DND-41 (cell line): ENCODE data around the gene ACAD8.

Source experiments
- ATAC-seq: fragments of 200-7000 bp; cut with Tn5 transposase; 3 replicates; pipeline ENCODE4 v1.9.1; 2021; ENCODE audit warnings: low read depth; ENCODE audit not compliant: insufficient read depth
- DNase-seq: peaks from one replicate; pipeline ENCODE4 v3.0.0-alpha.2; 2020
- H2AFZ ChIP-seq: 2 replicates; pipeline ENCODE4 v1.6.0; 2012; ENCODE audit warnings: low read depth, low read length
- H3K27ac ChIP-seq: 2 replicates; pipeline ENCODE4 v1.5.1; 2012; ENCODE audit warnings: low read length, inconsistent platforms
- H3K27me3 ChIP-seq: fragments of 200-600 bp; sonication (generic); 2 replicates; pipeline ENCODE4 v1.6.0; 2012; ENCODE audit warnings: low read length, mild to moderate bottlenecking, inconsistent platforms; ENCODE audit not compliant: insufficient read depth, poor library complexity
- H3K36me3 ChIP-seq: 2 replicates; pipeline ENCODE4 v1.5.1; 2012; ENCODE audit warnings: low read length, inconsistent platforms; ENCODE audit not compliant: insufficient read depth
- H3K4me1 ChIP-seq: 2 replicates; pipeline ENCODE4 v1.5.1; 2012; ENCODE audit warnings: mild to moderate bottlenecking, low read length; ENCODE audit not compliant: insufficient read depth
- H3K4me2 ChIP-seq: 2 replicates; pipeline ENCODE4 v1.6.0; 2012; ENCODE audit warnings: mild to moderate bottlenecking, moderate library complexity, low read length, inconsistent platforms; ENCODE audit not compliant: insufficient read depth
- H3K4me3 ChIP-seq, 2 experiments: fragments of 200-600 bp in 1 of 2; shearing (Covaris generic) in 1 of 2; 2 replicates each; pipeline ENCODE4 v1.5.1; 2012 to 2016; ENCODE audit warnings: inconsistent platforms in 2 of 2, low read length in 2 of 2, mild to moderate bottlenecking in 2 of 2, low read depth in 1 of 2, moderate library complexity in 1 of 2
- H3K79me2 ChIP-seq: 2 replicates; pipeline ENCODE4 v1.6.0; 2012; ENCODE audit warnings: low read length, inconsistent platforms; ENCODE audit not compliant: insufficient read depth
- H3K9ac ChIP-seq: 2 replicates; pipeline ENCODE4 v1.6.0; 2012; ENCODE audit warnings: low read depth, mild to moderate bottlenecking, inconsistent platforms, low read length, moderate library complexity
- H3K9me3 ChIP-seq: 2 replicates; pipeline ENCODE4 v1.5.1; 2012; ENCODE audit warnings: low read length, moderate library complexity, mild to moderate bottlenecking, inconsistent platforms; ENCODE audit not compliant: insufficient read depth, severe bottlenecking
- H4K20me1 ChIP-seq: 2 replicates; pipeline ENCODE4 v1.6.0; 2012; ENCODE audit warnings: low read length; ENCODE audit not compliant: insufficient read depth
- EZH2 ChIP-seq: IDR thresholded peaks from 3 replicates; pipeline ENCODE4 v1.6.1; 2012; ENCODE audit warnings: borderline replicate concordance, low read depth, mild to moderate bottlenecking, moderate library complexity, low read length, inconsistent platforms; ENCODE audit not compliant: severe bottlenecking
- TF ChIP-seq, protein P1 (sequence below): IDR thresholded peaks from 2 replicates; pipeline ENCODE4 v1.5.1; 2012; ENCODE audit warnings: borderline replicate concordance, low read length, moderate library complexity, mild to moderate bottlenecking; ENCODE audit not compliant: poor library complexity, severe bottlenecking; ENCODE audit errors: extremely low read depth

Gene ACAD8

DNA sequence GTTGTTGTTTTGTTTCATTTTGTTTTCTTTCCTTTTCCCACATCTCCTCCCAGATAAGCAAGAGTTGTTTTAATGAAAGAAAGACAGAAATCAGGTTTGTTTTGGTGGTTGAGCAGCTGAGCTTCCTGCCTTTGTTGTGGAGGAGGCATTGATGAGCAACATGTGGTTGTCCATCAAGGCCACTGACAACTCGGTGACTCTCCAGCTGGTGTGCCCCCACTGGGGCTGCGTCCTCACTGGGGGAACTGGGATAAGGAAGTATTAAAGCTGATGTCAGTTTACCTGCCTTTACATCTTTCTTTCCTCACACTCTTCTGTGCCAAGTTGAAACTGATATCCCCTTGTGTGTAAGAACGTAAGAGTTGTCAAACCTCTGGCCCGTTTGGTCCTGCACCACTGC lies 23.0 kb upstream of the ACAD8 start:
- Histone ChIP-seq H3K9me3 (no peaks in the 10 kb centered on the region), H3K27me3 (no peaks in the 10 kb centered on the region), H3K4me1 (peaks cover 47% of the 10 kb centered on the region), H3K4me2 (peak overlapping the region; percentile 15; the same call in 1 of the 2 replicates), H4K20me1 (peaks cover 59% of the 10 kb centered on the region), H3K36me3 (peaks cover 67% of the 10 kb centered on the region), H3K79me2 (peaks cover 99% of the 10 kb centered on the region), H3K9ac (no peak overlapping the region), H2AFZ (no peak overlapping the region), H3K4me3 (no peak overlapping the region), H3K27ac (no peak overlapping the region; the same call in 1 of the 2 replicates)
- ATAC-seq = no peak
- DNase-seq = no peak
- TF ChIP-seq, protein P1, sequence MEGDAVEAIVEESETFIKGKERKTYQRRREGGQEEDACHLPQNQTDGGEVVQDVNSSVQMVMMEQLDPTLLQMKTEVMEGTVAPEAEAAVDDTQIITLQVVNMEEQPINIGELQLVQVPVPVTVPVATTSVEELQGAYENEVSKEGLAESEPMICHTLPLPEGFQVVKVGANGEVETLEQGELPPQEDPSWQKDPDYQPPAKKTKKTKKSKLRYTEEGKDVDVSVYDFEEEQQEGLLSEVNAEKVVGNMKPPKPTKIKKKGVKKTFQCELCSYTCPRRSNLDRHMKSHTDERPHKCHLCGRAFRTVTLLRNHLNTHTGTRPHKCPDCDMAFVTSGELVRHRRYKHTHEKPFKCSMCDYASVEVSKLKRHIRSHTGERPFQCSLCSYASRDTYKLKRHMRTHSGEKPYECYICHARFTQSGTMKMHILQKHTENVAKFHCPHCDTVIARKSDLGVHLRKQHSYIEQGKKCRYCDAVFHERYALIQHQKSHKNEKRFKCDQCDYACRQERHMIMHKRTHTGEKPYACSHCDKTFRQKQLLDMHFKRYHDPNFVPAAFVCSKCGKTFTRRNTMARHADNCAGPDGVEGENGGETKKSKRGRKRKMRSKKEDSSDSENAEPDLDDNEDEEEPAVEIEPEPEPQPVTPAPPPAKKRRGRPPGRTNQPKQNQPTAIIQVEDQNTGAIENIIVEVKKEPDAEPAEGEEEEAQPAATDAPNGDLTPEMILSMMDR = no peak
- TF ChIP-seq EZH2 = no peak

- peaks cover 63% of the 10 kb centered on the region for H4K20me1 ChIP-seq
- H3K27me3 ChIP-seq = no peaks in the 10 kb centered on the region
- H3K4me2 ChIP-seq = no peak overlapping the region
- no peak overlapping the region for H2AFZ ChIP-seq
- ATAC-seq (no peak), DNase-seq (no peak)
- no peaks in the 10 kb centered on the region for H3K9me3 ChIP-seq
- no peak for TF ChIP-seq EZH2
- TF ChIP-seq, protein P1 = no peak
- H3K27ac ChIP-seq = no peak overlapping the region
- H3K4me1 ChIP-seq = peaks cover 30% of the 10 kb centered on the region
- H3K36me3 ChIP-seq = peaks cover 77% of the 10 kb centered on the region
- H3K79me2 ChIP-seq = peaks cover 87% of the 10 kb centered on the region
- H3K9ac ChIP-seq = no peak overlapping the region
- no peak overlapping the region for H3K4me3 ChIP-seq
Measured at GRCh38 chr11:134231958-134232659, 21.3 kb upstream of the ACAD8 start.

GRCh38 chr11:134233729-134234179 lies 19.6 kb upstream of the ACAD8 start:
- H4K20me1 ChIP-seq = peaks cover 58% of the 10 kb centered on the region
- peaks cover 16% of the 10 kb centered on the region for H3K4me1 ChIP-seq
- peaks cover 71% of the 10 kb centered on the region for H3K79me2 ChIP-seq
- H3K36me3 ChIP-seq = peaks cover 79% of the 10 kb centered on the region
- H3K27ac ChIP-seq = no peak overlapping the region
- ATAC-seq = no peak
- no peak for DNase-seq
- H3K9ac ChIP-seq = no peak overlapping the region
- no peak overlapping the region for H2AFZ ChIP-seq
- no peaks in the 10 kb centered on the region for H3K9me3 ChIP-seq
- TF ChIP-seq EZH2 = no peak
- TF ChIP-seq, protein P1 = no peak
- no peaks in the 10 kb centered on the region for H3K27me3 ChIP-seq
- no peak overlapping the region for H3K4me3 ChIP-seq
- no peak overlapping the region for H3K4me2 ChIP-seq
